Heart left ventricle (tissue), 16 donors: ENCODE measurements around the gene SERPING1. TPM values are rescaled to one million over a fixed set of nuclear protein-coding genes. Genes with fewer than 3 reads are reported as not detected.
A peak's percentile ranks its signal among the peaks of the same experiment; 100 is the strongest.

ENCODE experiments used
- ATAC-seq, 4 donors: fragments of 200-7000 bp; cut with Tn5 transposase; one replicate each; pipeline ENCODE4 v1.9.1; 2020 to 2022; ENCODE audit warnings: moderate library complexity in 4 of 4, mild to moderate bottlenecking in 3 of 4, moderate number of reproducible peaks in 1 of 4
- DNase-seq, 5 donors: peaks; one replicate each; pipeline ENCODE4 v3.0.0-alpha.2; 2020
- H3K27ac ChIP-seq, 12 donors: fragments of 200-600 bp; sonication (generic) in 4 of 12; one replicate each; pipeline versions ENCODE4 v1.5.0 to v1.8.0; 2016 to 2022; ENCODE audit warnings: mild to moderate bottlenecking in 2 of 12
- H3K27me3 ChIP-seq, 9 donors: fragments of 200-600 bp; sonication (generic) in 2 of 9; one replicate each; pipeline versions ENCODE4 v1.5.1 to v1.8.0; 2016 to 2022; ENCODE audit warnings: mild to moderate bottlenecking in 3 of 9
- H3K36me3 ChIP-seq, 9 donors: fragments of 200-600 bp; sonication (generic) in 2 of 9; one replicate each; pipeline versions ENCODE4 v1.5.0 to v1.8.0; 2018 to 2022; ENCODE audit warnings: mild to moderate bottlenecking in 2 of 9
- H3K4me1 ChIP-seq, 12 donors: fragments of 200-600 bp; sonication (generic) in 4 of 12; one replicate each; pipeline versions ENCODE4 v1.5.0 to v1.8.0; 2016 to 2022; ENCODE audit warnings: mild to moderate bottlenecking in 3 of 12
- H3K4me3 ChIP-seq, 12 donors: fragments of 200-600 bp; sonication (generic) in 4 of 12; one replicate each; pipeline versions ENCODE4 v1.5.0 to v1.8.0; 2017 to 2022; ENCODE audit warnings: mild to moderate bottlenecking in 9 of 12, moderate library complexity in 4 of 12
- H3K9me3 ChIP-seq, 12 donors: fragments of 200-600 bp; sonication (generic) in 4 of 12; one replicate each; pipeline versions ENCODE4 v1.5.0 to v1.8.0; 2016 to 2022; ENCODE audit warnings: mild to moderate bottlenecking in 1 of 12
- POLR2A ChIP-seq, 2 donors: fragments of 450-650 bp; IDR thresholded peaks; one replicate each; pipeline ENCODE4 v1.6.1; 2017; ENCODE audit warnings: antibody characterized with exemption in 2 of 2, mild to moderate bottlenecking in 2 of 2, moderate library complexity in 2 of 2
- WGBS, 4 donors: extraction: QIAGEN DNeasy Blood & Tissue Kit in 2 of 4; methylation state at CpG; one replicate each; pipeline versions ENCODE4 v1.1.5 to v1.1.7; 2013 to 2018; 5-methylcytosine and 5-hydroxymethylcytosine counted together
- intact Hi-C, 10 donors: fragments of 100-400 bp; cut with DNase I; formaldehyde crosslinking; loops; one replicate each; pipeline versions ENCODE4 v1.11.1 to v1.14.2; 2022
- polyA plus RNA-seq, 2 donors: library from polyadenylated mRNA; stranded (reverse); fragments of 200-250 nt; gene quantifications; one replicate each; pipeline ENCODE4 v1.2.3, GENCODE V29; 2013
- total RNA-seq, 9 donors: library from RNA; depleted of rRNA in 2 of 9; stranded (reverse); fragments of >200 nt in 2 of 9; fragmentation: NEBNext Ultra II Directional in 3 of 9; extraction: Animal tissue kit (Norgen Biotek cat#: 25700) in 3 of 9; gene quantifications; one replicate each; pipeline versions ENCODE4 v1.1.0 to v1.2.4, GENCODE V29; 2016 to 2023
- TF ChIP-seq, protein P1 (sequence below), 12 donors: fragments of 200-600 bp; sonication (generic) in 4 of 12; IDR thresholded peaks; one replicate each; pipeline versions ENCODE4 v1.5.0 to v1.8.0; 2018 to 2022; ENCODE audit warnings: antibody characterized with exemption in 12 of 12, mild to moderate bottlenecking in 5 of 12
- donor health status: ischemic (EF 13 %, LVEDD 7.1; RV severe dilation, severe dysfunction).
- donor health status: healthy with polysubstance abuse.
- donor health status: DM: no; HTN: yes; CAD: no.
- donor health status: DM: no; HTN: no; CAD: no.
- donor health status: ischemic (EF 25% LVEDD 6.9; RV normal size, moderate dysfunction).
- donor health status: ischemic (EF 25% LVEDD 5.7; RV mildly dilated, moderate dysfunction).
- donor health status: healthy.
- donor health status: DM: yes; HTN: yes; CAD: no.
- donor health status: ischemic (EF 35%, LVEDD 5.7; RV mildly dilated, moderate dysfunction).
- donor health status: nonischemic (EF 11% LVEDD 7.7; RV severe dilation, severe dysfunction).
- donor health status: DM: yes; HTN: yes; CAD: no.
- donor health status: PGD.
- donor health status: ischemic (EF 29% LVEDD 5.4; RV normal size, mild dysfunction).
- donor health status: nonischemic (EF 23%, LVEDD 6.1; RV moderate dilation, normal function).

Gene SERPING1
- total and polyA plus RNA-seq, 11 donors, result 55.5 to 344 (median 87.0) TPM

DNA sequence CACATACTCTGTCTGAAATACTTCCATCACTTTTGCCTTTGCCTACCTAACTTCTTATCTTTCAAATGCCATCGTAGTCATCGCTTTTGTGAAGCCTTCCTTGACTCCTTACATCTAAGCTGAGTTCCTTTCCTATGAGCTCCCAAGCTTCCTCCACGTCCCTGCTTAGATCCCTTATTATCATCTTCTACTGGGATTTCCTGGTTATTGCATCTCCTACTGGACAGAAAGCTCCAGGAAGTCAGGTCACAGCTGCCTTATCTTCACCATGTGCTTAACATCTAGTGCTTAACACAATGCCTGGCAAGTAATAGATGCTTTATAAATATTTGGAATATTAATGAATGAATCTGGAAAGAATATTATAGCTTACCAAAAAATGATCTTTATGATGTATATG lies 46.3 kb downstream of the SERPING1 start:
- H3K27me3 ChIP-seq, result peaks cover 4 to 37% (median 25%) of the 10 kb centered on the region in 9 donors
- TF ChIP-seq, protein P1, sequence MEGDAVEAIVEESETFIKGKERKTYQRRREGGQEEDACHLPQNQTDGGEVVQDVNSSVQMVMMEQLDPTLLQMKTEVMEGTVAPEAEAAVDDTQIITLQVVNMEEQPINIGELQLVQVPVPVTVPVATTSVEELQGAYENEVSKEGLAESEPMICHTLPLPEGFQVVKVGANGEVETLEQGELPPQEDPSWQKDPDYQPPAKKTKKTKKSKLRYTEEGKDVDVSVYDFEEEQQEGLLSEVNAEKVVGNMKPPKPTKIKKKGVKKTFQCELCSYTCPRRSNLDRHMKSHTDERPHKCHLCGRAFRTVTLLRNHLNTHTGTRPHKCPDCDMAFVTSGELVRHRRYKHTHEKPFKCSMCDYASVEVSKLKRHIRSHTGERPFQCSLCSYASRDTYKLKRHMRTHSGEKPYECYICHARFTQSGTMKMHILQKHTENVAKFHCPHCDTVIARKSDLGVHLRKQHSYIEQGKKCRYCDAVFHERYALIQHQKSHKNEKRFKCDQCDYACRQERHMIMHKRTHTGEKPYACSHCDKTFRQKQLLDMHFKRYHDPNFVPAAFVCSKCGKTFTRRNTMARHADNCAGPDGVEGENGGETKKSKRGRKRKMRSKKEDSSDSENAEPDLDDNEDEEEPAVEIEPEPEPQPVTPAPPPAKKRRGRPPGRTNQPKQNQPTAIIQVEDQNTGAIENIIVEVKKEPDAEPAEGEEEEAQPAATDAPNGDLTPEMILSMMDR (IDR thresholded peaks at IDR 0.05), result no peak
- TF ChIP-seq POLR2A (IDR thresholded peaks at IDR 0.05), result no peak

DNA sequence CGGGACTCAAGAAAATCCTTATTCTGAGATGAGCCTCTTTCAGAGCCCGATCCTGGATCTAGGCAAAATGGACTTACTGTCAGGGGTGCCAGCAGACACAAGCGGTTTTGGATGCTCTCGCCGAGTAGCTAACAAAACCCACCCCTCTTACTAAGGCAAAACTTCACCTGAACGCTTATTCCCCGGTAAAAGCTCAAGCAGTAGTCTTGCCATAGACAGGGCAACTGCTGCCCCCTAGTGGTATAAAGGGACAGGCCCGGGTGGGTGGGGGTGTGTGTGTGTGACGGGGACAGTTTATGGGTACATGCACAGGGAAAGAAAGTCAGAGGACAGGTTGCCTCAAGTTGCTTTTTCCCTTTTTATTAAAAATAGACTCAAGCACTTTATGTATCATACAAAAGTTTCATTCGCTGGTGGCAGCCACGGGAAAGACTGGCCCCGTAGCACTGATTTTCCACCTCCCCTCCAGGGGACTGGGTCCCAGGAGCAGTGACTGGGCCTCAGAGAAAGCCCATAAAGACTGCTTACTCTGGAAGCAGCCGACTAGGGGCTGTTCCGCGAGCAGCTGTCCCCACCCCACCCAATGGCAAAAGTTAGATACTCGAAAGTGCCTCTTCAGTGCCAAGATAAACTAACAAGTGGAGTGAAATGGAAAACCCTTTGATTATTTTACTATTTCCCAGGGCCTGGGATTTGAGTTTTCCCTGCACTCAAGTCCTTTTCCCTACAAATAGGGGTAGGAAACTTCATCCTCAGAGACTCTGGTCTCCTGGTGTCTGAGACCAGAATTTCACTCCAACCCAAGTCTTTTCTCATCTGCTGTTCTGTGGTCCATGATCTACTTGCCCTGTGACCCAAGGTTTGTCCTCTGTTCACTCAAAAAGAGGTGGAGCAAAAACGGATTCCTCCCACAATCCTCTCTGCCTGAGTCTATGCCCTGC lies 47.5 kb downstream of the SERPING1 start:
- DNase-seq (peak; percentile 74 to 83 (median 82)), ATAC-seq (peak in 3 of 4 donors; percentile 74 to 80 (median 80))
- peak overlapping the region in 10 of 12 donors; percentile 10 to 69 (median 56) for H3K27ac ChIP-seq
- intact Hi-C loops, result loop anchor here (2.0 to 10.0 kb wide), 8 partner anchors 78 to 870 kb away; partner anchors contain the start of gene UBE2L6 (in 2 of the 10)
- H3K9me3 ChIP-seq, result no peaks in the 10 kb centered on the region
- peak overlapping the region in 3 of 12 donors; percentile 2 to 21 (median 19) for H3K4me3 ChIP-seq
- TF ChIP-seq POLR2A (IDR thresholded peaks at IDR 0.05), result no peak
- TF ChIP-seq, protein P1 (IDR thresholded peaks at IDR 0.05), result peak; percentile 77 to 91 (median 86)
- H3K36me3 ChIP-seq, result no peaks in the 10 kb centered on the region
- peaks cover 2 to 75% (median 46%) of the 10 kb centered on the region in 12 donors for H3K4me1 ChIP-seq
- WGBS, 4 donors, result 8 to 11% (median 9%) methylated on average over 17 of the region's 17 CpGs
- peaks cover 4 to 43% (median 34%) of the 10 kb centered on the region in 9 donors for H3K27me3 ChIP-seq

More for the DNA sequence above, 46.3 kb downstream of the SERPING1 start:
- no peak for DNase-seq
- H3K9me3 ChIP-seq, result no peaks in the 10 kb centered on the region
- intact Hi-C loops, result loop anchor here (2.0 to 10.0 kb wide), 8 partner anchors 77 to 871 kb away; partner anchors contain the start of gene UBE2L6 (in 1 of the 10)
- H3K36me3 ChIP-seq, result no peaks in the 10 kb centered on the region
- WGBS, 4 donors, result 44 to 58% (median 50%) methylated on average over 3 of the region's 3 CpGs
- no peak for ATAC-seq
- peaks cover 5 to 75% (median 51%) of the 10 kb centered on the region in 12 donors for H3K4me1 ChIP-seq
- no peak overlapping the region for H3K27ac ChIP-seq
- no peak overlapping the region for H3K4me3 ChIP-seq

- DNase-seq (no peak), ATAC-seq (peak in 2 of 4 donors; percentile 3 to 16)
- 7 to 12% (median 10%) methylated on average over 5 of the region's 5 CpGs for WGBS, 4 donors
- Histone ChIP-seq H3K4me3 (no peak overlapping the region), H3K27ac (peak overlapping the region in 11 of 12 donors; percentile 10 to 69 (median 56)), H3K27me3 (peaks cover 4 to 44% (median 34%) of the 10 kb centered on the region in 9 donors), H3K4me1 (peaks cover 2 to 73% (median 42%) of the 10 kb centered on the region in 12 donors), H3K36me3 (no peaks in the 10 kb centered on the region), H3K9me3 (no peaks in the 10 kb centered on the region)
- intact Hi-C loops, result loop anchor here in 8 of 10 donors (2.0 to 10.0 kb wide), 7 partner anchors 78 to 869 kb away; partner anchors contain the start of gene UBE2L6 (in 2 of the 8)
- TF ChIP-seq, protein P1 (IDR thresholded peaks at IDR 0.05), result no peak
- TF ChIP-seq POLR2A (IDR thresholded peaks at IDR 0.05), result no peak
Observed at GRCh38 chr11:57645689-57646085, 48.2 kb downstream of the SERPING1 start.
